ENCODE results near the gene MSMP. TPM values are rescaled to one million over a fixed set of nuclear protein-coding genes. Genes with fewer than 3 reads are reported as not detected.

Gene MSMP
- total and polyA plus RNA-seq, 9 of the 15 experiments (the other 6 are each of a cell fraction or from before 2014, with no cell fraction given): 0.60 TPM; not detected in 8

- DNase-seq (ENCODE audit: extremely low read depth in 1 of 4, low spot score in 3 of 4) (peak in 3 of 4 experiments; percentile 23 to 68 (median 41)), FAIRE-seq (peak; percentile 73), ATAC-seq (peak; percentile 88)
- H3K4me2 ChIP-seq (ENCODE audit: insufficient read depth, low read length): peak overlapping the region; percentile 86
- H3K36me3 ChIP-seq (ENCODE audit: control insufficient read depth, insufficient read depth, low read length): peaks cover 11% of the 10 kb centered on the region; the same call in 2 of the 3 replicates
- H3K9me1 ChIP-seq (ENCODE audit: control insufficient read depth, insufficient read depth, low read length): no peaks in the 10 kb centered on the region
- intact Hi-C loops (cut with micrococcal nuclease): no loop called here
- WGBS (ENCODE audit: insufficient coverage, low coverage, missing lambda C conversion rate): 4% methylated on average over 9 of the region's 20 CpGs
- H3K9ac ChIP-seq (ENCODE audit: insufficient read depth in 1 of 2, low read depth in 2 of 2, low read length in 2 of 2): peak overlapping the region; percentile 92 to 98
- peak overlapping the region; percentile 89 for H3K4me3 ChIP-seq
- H3K27me3 ChIP-seq (ENCODE audit: control insufficient read depth in 2 of 2, insufficient read depth in 2 of 2, low read length in 2 of 2): no peaks in the 10 kb centered on the region
- H4K20me1 ChIP-seq (replicated peaks; ENCODE audit: control insufficient read depth, insufficient read depth, low read length): no peaks in the 10 kb centered on the region
- peak overlapping the region; percentile 91 for H3K27ac ChIP-seq (ENCODE audit: extremely low read depth, low read depth, low read length)
- POLR2A ChIA-PET: interaction anchor here (1.1 kb wide), 1 partner anchor 18 kb away, joined by 4 read pairs; no protein-coding TSS in a partner anchor
- peaks cover 37% of the 10 kb centered on the region for H3K79me2 ChIP-seq (ENCODE audit: control insufficient read depth, insufficient read depth, low read length)
- BruUV-seq (replicated peaks): no TSS peak
- CTCF ChIA-PET (ENCODE audit: low intra/inter-chr PET ratio): no interaction called here
- in situ Hi-C loops (cut with MboI): no loop called here
- peaks cover 4 to 9% of the 10 kb centered on the region in 2 experiments; a peak in 3 of 5 replicates for H3K4me1 ChIP-seq (replicated peaks in 1 of 2; ENCODE audit: control insufficient read depth in 2 of 2, insufficient read depth in 2 of 2, low read length in 2 of 2)
- peak overlapping the region; percentile 91 for H2AFZ ChIP-seq (ENCODE audit: low read depth, low read length)
- H3K9me3 ChIP-seq (replicated peaks; ENCODE audit: control insufficient read depth, insufficient read depth, low read depth, low read length): no peaks in the 10 kb centered on the region
- no peak for TF ChIP-seq ZNF511 (CRISPR knock-in tag; IDR thresholded peaks at IDR 0.05)
- TF ChIP-seq ZNF830 (CRISPR knock-in tag; IDR thresholded peaks at IDR 0.05): 0 out of 2 replicates have a peak, but pooled peaks have one; percentile 45
- no peak for TF ChIP-seq ZBTB49 (CRISPR knock-in tag; IDR thresholded peaks at IDR 0.05; ENCODE audit: borderline replicate concordance)
- TF ChIP-seq ZBTB26 (CRISPR knock-in tag; IDR thresholded peaks at IDR 0.05): 0 out of 2 replicates have a peak, but pooled peaks have one; percentile 29
- no peak for TF ChIP-seq YBX1 (IDR thresholded peaks at IDR 0.05)
- no peak for TF ChIP-seq ZNF133 (CRISPR knock-in tag; IDR thresholded peaks at IDR 0.05)
- no peak for TF ChIP-seq CCAR2 (IDR thresholded peaks at IDR 0.05; ENCODE audit: low read depth, low read length)
- peak; percentile 48; the same call in 1 of the 2 replicates for TF ChIP-seq PHF8 (IDR thresholded peaks at IDR 0.05; ENCODE audit: borderline replicate concordance, low read length)
- peak; percentile 92 for TF ChIP-seq ZNF263 (CRISPR knock-in tag; IDR thresholded peaks at IDR 0.05; ENCODE audit: borderline replicate concordance)
- TF ChIP-seq ZFX (CRISPR knock-in tag; IDR thresholded peaks at IDR 0.05): peak; percentile 67
- TF ChIP-seq FUS (optimal IDR thresholded peaks at IDR 0.05; ENCODE audit: low read depth, low read length): no peak
- TF ChIP-seq CREM (IDR thresholded peaks at IDR 0.05; ENCODE audit: low read depth): 0 out of 2 replicates have a peak, but pooled peaks have one; percentile 13
- TF ChIP-seq ETV6 (IDR thresholded peaks at IDR 0.05; ENCODE audit: borderline replicate concordance in 1 of 2, low read depth in 2 of 2, low read length in 1 of 2): no peak
- no peak for TF ChIP-seq ETV6 (CRISPR knock-in tag; IDR thresholded peaks at IDR 0.05; ENCODE audit: borderline replicate concordance)
- peak; percentile 74 for TF ChIP-seq POLR2G (IDR thresholded peaks at IDR 0.05; ENCODE audit: low read depth, low read length)
- TF ChIP-seq ZFP91 (CRISPR knock-in tag; IDR thresholded peaks at IDR 0.05): no peak
These were observed 3.3 kb upstream of the MSMP start for GRCh38 chr9:35757226-35757891.

All from K562 (cell line).